Testis (tissue), 2 donors: ENCODE results near the gene GABRD.

Experiments used
- CTCF ChIP-seq, 3 experiments: fragments of 450-650 bp in 2 of 3; fragments of 200-600 bp in 1 of 3; sonication (generic) in 1 of 3; IDR thresholded peaks; one replicate each; pipeline ENCODE4 v1.5.1; 2016 to 2019; ENCODE audit warnings: antibody characterized with exemption in 3 of 3, mild to moderate bottlenecking in 2 of 3, moderate library complexity in 1 of 3
- POLR2A ChIP-seq: fragments of 450-650 bp; IDR thresholded peaks from one replicate; pipeline ENCODE4 v1.6.1; 2017; ENCODE audit warnings: antibody characterized with exemption, mild to moderate bottlenecking, moderate library complexity

GRCh38 chr1:2052756-2053155 lies 33.6 kb downstream of the GABRD start:
- TF ChIP-seq POLR2A, result no peak
- no peak for TF ChIP-seq CTCF (IDR thresholded peaks at IDR 0.05)
